AML-193 (cell line): ENCODE results near the gene PXK.
"Not testable (repeated sequence)": the region's sequence is repeated elsewhere in the genome, so short reads cannot be mapped to it uniquely, and the experiment has no call there.

Experiments used
- DNase-seq, 2 experiments: peaks; one replicate each; lab custom pipeline; 2025; lab: John Stamatoyannopoulos, UW

PXK gene

GRCh38 chr3:58332575-58333188 lies at the start of gene PXK:
Gene PXK (plus strand): TSS chr3:58332892. CDS start chr3:58332989, 97 bp downstream.
- peak; percentile 74 to 81 for DNase-seq

DNA sequence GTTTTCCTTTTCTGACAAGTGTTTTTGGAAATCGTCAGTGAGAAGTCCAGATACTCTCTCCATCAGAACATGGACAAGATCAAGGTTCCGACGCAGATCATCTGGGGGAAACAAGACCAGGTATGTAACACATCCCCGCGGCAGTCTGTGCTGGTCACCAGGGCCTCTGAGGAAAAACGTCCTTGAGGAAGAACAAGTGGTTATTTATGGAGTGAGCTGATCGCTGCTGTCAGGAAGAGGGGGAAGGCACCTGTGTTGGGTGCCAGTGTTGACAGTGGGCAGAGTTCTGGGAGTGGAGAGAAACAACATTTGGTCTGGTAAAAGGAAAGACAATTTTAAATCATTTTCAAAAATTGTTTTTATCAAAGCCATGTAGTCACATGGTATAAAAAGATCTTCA lies 47.4 kb upstream of the PXK start:
- DNase-seq, result no peak

- no peak for DNase-seq
Measured at GRCh38 chr3:58287354-58287753, 45.3 kb upstream of the PXK start.

DNA sequence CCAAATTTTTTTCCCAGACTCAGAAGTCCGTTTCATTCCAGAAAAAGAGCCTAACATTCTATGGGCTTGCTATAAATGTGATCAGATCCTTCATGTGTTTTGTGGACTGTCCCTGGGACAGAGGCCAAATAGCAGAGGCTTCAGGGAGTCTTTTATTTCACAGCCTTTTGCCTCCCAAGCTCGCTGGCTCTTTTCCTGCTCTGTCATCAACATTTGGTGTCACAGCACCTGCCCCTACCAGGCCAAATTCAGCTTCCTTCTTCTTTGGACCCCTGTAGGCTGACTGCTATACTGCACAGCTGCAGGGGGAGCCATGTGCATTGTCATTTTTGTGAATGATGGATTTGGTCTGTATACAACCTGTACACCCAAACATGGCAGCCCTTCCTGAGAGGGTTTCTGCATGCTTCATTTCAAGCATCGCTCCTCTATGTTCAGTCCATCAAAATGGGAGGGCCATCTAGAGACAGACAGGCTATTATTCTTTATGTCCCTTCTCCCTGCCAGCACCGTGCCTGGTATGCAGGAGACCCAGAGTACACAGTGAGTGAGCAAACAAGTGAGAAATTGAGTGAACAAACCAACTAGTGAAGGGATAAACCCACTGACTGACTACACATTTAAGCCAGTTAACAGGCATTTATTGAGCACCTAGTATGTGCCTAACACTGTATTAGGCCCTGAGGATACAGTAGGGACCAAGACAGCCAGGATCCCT lies 44.5 kb upstream of the PXK start:
- no peak for DNase-seq

- not testable (repeated sequence) for DNase-seq
Measured at GRCh38 chr3:58288964-58289613, 43.6 kb upstream of the PXK start.

GRCh38 chr3:58290446-58290845 lies 42.2 kb upstream of the PXK start:
- DNase-seq, result not testable (repeated sequence)

DNA sequence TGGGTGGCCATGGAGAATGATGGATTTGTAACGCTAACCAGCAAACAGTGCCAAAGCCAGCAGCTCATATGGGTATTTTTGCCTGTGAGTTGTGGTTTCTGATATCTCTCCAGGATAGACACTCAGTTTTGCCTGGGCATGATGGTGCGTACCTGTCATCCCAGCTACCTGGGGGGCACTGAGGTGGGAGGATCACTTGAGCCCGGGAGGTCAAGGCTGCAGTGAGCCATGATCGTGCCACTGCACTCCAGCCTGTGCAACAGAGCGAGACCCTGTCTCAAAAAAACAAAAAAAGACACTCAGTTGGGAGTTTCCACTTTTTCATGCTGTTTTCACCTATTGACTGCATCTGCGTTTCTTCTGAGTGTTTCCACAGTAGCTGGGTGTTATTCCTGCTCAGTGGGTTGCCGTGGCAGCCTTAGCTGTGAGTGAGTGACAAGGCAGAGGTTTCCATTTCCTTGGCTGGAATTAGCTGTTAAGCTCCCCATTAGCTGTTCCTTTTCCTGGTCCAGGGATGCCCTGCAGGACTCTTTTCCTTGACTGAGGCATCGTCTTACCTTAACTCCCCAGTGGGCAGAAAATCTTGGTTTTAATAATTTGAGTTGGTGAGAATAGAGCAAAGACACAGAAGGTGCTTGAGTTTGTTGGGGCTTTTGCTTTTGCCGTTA lies 40.9 kb upstream of the PXK start:
- DNase-seq, result no peak

- no peak for DNase-seq
Measured at GRCh38 chr3:58292866-58293265, 39.8 kb upstream of the PXK start.

DNA sequence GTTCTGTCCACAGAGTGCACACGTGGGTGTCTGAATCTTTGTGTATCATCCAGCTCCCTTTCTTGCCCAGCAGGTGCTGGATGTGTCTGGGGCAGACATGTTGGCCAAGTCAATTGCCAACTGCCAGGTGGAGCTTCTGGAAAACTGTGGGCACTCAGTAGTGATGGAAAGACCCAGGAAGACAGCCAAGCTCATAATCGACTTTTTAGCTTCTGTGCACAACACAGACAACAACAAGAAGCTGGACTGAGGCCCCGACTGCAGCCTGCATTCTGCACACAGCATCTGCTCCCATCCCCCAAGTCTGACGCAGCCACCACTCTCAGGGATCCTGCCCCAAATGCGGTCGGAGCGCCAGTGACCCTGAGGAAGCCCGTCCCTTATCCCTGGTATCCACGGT lies 39.2 kb upstream of the PXK start:
- DNase-seq, result no peak

- DNase-seq, result no peak
Measured at GRCh38 chr3:58296269-58296668, 36.4 kb upstream of the PXK start.

DNA sequence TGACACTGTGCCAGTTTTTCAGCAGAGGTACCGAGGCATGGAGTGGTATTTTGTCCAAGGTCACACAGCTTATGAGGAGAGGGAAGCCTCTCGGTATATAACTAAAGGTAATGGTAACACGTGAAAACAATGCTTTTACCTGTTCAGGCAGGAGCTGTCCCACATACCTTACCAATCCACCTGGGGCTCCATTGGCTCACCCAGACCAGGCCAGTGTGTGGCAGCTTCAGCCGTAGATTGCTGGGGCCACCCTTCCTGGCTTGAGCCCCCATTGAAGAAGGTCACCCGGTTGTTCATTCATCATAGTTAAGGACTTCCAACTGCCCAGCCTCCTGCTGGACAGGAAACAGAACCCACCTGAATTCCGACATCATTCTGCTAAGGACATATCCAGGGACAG lies 35.8 kb upstream of the PXK start:
- no peak for DNase-seq

DNA sequence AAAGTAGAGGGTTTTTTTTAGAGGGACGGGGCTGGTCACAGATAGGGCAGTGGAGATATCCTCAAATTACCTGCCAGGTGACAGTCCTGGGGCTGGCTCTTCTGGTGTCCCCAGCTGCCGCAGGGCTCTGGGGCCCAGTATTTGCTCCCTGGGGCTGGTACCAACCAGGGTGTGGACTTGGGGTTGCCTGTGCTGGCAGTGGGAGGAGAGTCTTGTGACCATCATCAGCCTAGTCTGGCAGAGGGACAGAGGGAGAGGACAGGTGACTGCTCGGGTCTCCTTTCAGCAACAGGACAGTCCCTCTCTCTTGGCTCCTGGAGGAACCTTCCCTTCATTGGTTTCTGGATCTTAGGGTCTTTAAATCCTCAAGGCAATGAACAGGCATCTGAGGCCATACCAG lies 34.5 kb upstream of the PXK start:
- no peak for DNase-seq

DNA sequence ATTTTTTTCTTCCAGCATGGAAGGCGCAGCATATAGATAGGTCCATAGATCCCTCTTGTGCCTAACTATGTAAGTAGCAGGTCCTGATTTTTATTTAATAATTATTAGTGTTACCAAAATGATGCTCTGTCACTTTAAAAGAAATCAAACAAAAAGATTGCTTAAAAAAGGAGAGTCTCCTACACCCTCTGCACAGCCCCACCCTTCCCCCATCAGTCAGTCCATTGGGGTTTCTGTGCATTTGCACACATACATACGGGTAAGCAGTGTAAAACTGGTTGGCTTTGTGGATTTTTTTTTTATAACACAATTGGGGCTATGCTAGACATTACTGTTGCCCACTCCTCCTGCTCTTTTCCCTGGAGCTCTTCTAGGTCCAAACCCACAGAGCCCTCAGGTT lies 33.6 kb upstream of the PXK start:
- DNase-seq, result no peak

DNA sequence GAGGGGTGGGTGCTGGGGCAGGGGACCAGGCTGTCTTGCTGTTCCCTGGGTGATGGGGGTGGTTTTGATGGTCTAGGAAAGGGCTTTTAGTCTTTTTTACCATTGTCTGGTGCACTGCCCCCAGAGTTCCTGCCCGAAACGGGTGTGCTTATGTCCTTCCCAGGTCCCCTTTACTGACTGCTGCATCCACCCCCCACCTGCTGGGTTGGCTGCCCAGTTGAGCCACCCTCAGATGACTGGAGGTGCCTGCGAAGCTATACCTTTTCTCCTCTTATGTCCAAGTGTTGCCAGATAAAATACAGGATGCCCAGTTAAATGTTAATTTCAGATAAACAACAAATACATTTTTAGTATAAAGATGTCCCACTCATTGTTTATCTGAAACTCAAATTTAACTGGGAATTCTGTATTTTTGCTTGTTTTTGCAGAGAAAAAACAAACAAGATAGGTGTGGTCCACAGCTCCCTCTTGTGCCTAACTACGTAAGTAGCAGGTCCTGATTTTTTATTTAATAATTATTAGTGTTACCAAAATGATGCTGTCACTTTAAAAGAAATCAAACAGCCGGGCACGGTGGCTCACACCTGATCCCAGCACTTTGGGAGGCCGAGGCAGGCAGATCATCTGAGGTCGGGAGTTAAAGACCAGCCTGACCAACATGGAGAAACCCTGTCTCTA lies 32.7 kb upstream of the PXK start:
- DNase-seq, result peak; percentile 61 to 62

DNA sequence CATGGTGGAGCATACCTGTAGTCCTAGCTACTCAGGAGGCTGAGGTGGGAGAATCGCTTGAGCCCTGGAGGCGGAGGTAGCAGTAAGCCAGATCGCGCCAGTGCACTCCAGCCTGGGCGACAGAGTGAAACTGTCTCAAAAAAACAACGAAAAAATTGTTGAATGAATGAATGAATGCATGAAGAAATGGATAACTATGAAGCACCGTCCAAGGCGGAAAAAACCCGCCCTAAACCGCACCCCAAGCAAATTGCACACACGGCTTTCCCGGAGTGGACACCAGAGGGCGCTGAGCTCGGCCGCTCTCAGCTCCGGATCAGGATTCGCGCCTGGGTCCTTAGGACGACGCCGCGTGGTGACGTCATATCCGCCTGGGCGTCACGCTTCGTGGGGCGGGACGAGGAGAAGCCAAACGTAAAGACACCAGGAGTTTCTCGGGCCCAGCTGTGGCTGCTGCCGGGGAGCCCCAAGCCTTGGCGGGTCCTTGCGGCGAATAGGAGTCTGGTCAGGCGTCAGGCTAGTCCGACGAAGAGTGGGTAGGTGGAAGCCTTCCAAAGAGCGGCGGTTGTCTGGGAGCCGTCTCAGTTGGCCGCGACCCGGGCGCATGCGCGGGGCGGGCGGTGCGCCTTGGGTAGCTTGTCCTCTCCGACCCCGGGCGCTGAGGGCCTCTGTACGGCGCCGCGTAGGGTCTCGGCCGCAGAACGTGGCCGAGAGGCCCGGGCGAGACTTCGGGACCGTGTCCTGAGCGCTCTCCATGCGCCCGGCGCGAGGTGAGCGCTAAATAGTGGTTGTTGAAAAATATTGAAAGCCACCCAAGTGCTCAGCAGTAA lies 26.6 kb upstream of the PXK start, which contains the start of the genes HTD2 and RPP14:
Gene HTD2 (plus strand): TSS at position 639 of the 830 bp plus-strand sequence. CDS start 11,094 bp downstream, outside the sequence.
Gene RPP14 (plus strand): TSS at position 364 of the 830 bp plus-strand sequence. CDS start 4,085 bp downstream, outside the sequence.
- DNase-seq, result peak; percentile 97 to 98

DNA sequence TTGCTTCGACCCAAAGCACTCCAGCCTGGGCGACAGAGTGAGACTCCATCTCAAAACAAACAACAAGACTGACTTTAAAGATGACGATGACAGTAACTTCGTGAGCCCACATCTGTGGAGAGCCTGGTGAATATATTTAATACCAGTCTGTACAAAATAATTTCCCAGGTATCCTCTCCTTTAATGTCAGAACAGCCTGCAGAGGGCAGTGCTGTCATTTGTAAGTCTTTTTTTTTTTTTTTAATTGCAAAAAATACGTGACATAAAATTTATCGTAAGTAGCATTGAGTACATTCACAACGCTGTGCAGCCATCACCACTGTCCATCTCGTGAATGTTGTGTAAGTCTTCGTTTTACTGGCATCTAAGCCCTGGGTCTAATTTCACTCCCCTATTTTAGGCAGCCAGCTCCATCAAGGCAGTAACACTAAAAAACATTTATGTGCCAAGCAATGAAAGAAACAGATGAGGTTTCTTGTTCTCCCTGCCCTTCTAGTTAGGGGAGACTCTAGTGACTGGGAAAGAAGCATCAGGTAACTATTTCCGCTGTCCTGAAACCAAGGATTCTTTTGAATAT lies 25.0 kb upstream of the PXK start:
- DNase-seq, result peak; percentile 60 to 77

GRCh38 chr3:58308728-58309127 lies 24.0 kb upstream of the PXK start:
- DNase-seq, result no peak

DNA sequence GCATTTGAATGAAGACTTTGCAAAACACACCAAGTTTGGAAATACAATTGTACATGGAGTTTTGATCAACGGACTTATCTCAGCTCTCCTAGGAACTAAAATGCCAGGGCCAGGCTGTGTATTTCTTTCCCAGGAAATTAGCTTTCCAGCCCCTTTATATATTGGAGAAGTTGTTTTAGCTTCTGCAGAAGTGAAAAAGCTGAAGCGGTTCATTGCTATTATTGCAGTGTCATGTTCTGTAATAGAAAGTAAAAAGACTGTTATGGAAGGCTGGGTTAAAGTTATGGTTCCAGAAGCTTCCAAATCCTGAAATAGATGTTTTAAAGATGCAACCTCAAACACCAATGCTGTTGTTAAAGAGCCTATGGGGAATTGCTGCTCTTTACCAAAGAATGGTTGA lies 14.9 kb upstream of the PXK start:
- no peak for DNase-seq

- DNase-seq, result no peak
Measured at GRCh38 chr3:58321791-58322190, 10.9 kb upstream of the PXK start.

- DNase-seq, result peak in 1 of 2 experiments; percentile 33
Measured at GRCh38 chr3:58322793-58323192, 9.9 kb upstream of the PXK start.
